GM23338 (cell line): ENCODE results near the gene DRAXIN.

Experiments
- CREB1 ChIP-seq: fragments of 250-450 bp; sonication (Bioruptor Pico); IDR thresholded peaks from 2 replicates; pipeline ENCODE4 v1.5.0; 2020; ENCODE audit warnings: low read depth, mild to moderate bottlenecking, moderate library complexity
- CTCF ChIP-seq, 2 experiments: fragments of 200-600 bp in 1 of 2; sonication (generic) in 1 of 2; conservative IDR thresholded peaks; 2 replicates each; pipeline versions ENCODE4 v1.5.1 to v1.6.1; 2016 to 2017; ENCODE audit warnings: antibody characterized with exemption in 2 of 2, low read depth in 2 of 2, mild to moderate bottlenecking in 2 of 2, moderate library complexity in 1 of 2
- ETS1 ChIP-seq: IDR thresholded peaks from 2 replicates; pipeline ENCODE4 v1.6.1; 2016; ENCODE audit warnings: antibody characterized with exemption
- EZH2 ChIP-seq: fragments of 200-600 bp; sonication (generic); IDR thresholded peaks from one replicate; pipeline ENCODE4 v1.8.0; 2017; ENCODE audit warnings: antibody characterized with exemption, mild to moderate bottlenecking, low read depth; ENCODE audit not compliant: unreplicated experiment
- EZH2phosphoT487 ChIP-seq: fragments of 200-600 bp; sonication (generic); IDR thresholded peaks from one replicate; pipeline ENCODE4 v1.8.1; 2018; ENCODE audit warnings: antibody characterized with exemption; ENCODE audit not compliant: unreplicated experiment
- JUNB ChIP-seq: IDR thresholded peaks from one replicate; pipeline ENCODE4 v1.6.1; 2016; ENCODE audit warnings: antibody characterized with exemption; ENCODE audit not compliant: unreplicated experiment
- POLR2AphosphoS5 ChIP-seq: IDR thresholded peaks from 2 replicates; pipeline ENCODE4 v1.6.1; 2016; ENCODE audit warnings: antibody characterized with exemption, low read depth
- REST ChIP-seq: IDR thresholded peaks from one replicate; pipeline ENCODE4 v1.6.1; 2018; ENCODE audit warnings: antibody characterized with exemption; ENCODE audit not compliant: unreplicated experiment
- ZNF114 ChIP-seq: fragments of 250-450 bp; sonication (Bioruptor Pico); IDR thresholded peaks from 2 replicates; pipeline ENCODE4 v1.5.0; 2020; ENCODE audit warnings: mild to moderate bottlenecking, moderate library complexity
- ZNF331 ChIP-seq: fragments of 250-450 bp; sonication (Bioruptor Pico); IDR thresholded peaks from 2 replicates; pipeline ENCODE4 v1.5.0; 2020; ENCODE audit warnings: low read depth, mild to moderate bottlenecking, moderate library complexity

- TF ChIP-seq CTCF (conservative IDR thresholded peaks at IDR 0.05; ENCODE audit: low read depth in 2 of 2) (no peak), POLR2AphosphoS5 (no peak), EZH2 (no peak), CREB1 (no peak), EZH2phosphoT487 (no peak), REST (no peak), JUNB (no peak), ZNF331 (no peak), ZNF114 (CRISPR knock-in tag) (no peak), ETS1 (no peak)
Observed at GRCh38 chr1:11697893-11698210, 6.3 kb downstream of the DRAXIN start.
